ENCODE results near the gene VILL.
"Not testable (repeated sequence)": the region's sequence is repeated elsewhere in the genome, so short reads cannot be mapped to it uniquely, and the experiment has no call there.

Gene VILL

DNA sequence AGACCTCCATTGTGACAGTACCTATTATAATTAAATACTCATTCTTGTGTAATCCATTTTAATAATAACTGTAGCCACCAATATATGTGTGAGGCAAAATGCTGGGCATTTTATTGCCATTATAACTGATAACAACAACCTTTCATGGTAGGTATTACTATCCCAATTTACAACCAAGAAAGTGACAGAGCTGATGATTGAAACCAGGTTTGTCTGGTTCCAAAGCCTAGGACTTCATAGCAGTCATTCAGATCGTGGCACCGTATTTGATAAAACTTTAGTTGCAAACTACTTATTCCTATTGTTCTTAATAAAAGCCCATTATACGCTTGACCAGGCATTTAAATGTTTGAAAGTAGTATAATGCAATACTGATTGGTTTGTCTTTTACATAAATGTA, 26.4 kb upstream of the VILL start:
- DNase-seq, result no peak

DNA sequence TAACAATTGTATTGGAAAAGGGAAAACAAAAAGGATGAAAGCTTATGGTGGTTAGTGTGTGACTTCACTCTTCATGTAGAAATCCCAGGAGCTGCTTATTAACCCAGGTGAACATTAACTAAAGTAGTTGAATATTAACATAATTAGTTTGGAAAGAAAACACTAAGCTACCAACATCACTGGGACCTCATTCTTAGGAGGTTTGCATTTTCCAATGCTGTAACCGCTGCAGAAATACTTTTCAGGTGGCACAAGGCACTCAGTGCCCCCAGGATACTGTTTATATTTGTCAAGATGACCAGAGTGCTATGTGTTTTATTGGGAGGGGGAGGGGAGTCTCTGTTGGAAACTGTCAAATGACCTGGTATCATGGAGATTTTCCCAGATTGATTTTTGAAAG, 25.9 kb upstream of the VILL start:
- no peak for DNase-seq

DNA sequence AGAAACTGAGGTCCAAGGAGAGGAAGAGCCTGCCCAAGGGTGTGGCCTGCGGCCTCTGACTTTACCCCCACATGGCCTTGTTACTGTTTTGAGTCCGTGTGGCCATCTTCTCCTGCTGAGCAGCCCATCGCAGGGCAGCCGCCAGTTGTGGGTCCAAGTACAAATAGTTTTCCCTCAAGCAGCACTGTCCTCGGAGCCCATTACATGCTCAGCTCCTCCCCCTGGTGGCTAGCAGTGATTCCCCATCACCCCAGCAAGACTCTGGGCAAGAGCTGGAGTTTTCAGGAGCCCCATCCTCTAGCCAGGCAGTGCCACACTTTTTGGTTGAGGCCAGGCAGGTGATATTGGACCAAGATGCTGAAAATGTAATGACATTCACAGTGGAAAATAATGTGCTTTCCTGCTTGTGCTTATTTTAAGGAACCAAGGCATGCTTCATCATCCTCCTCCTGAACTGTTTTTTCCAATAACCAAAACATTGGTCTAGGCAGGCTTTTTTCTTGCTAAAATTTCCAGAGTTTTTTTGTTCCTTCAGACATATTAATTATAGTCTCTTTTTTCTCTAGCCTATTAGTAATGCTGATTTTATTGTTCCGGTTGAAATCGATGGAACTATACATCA, 23.2 kb upstream of the VILL start:
- peak; percentile 77 for DNase-seq

DNA sequence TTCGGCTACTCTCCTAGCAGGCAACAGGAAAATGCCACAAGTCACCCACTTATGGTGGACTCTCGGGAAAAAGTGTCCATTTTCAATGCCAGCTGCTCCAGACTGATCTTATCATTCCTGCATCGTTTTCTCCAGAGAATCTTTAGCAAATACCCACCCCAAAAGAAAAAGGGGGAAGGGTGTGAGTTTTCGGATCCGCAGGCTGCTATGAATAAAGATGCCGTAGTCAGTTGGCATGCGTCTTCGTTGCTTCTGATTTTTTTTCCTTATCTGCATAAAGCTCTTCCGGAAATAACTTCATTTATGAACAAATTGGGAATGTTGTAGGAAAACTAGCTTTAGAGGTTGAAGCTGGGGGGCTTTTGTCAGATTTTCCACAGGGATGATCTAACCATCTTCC, 22.4 kb upstream of the VILL start:
- DNase-seq, result no peak

DNA sequence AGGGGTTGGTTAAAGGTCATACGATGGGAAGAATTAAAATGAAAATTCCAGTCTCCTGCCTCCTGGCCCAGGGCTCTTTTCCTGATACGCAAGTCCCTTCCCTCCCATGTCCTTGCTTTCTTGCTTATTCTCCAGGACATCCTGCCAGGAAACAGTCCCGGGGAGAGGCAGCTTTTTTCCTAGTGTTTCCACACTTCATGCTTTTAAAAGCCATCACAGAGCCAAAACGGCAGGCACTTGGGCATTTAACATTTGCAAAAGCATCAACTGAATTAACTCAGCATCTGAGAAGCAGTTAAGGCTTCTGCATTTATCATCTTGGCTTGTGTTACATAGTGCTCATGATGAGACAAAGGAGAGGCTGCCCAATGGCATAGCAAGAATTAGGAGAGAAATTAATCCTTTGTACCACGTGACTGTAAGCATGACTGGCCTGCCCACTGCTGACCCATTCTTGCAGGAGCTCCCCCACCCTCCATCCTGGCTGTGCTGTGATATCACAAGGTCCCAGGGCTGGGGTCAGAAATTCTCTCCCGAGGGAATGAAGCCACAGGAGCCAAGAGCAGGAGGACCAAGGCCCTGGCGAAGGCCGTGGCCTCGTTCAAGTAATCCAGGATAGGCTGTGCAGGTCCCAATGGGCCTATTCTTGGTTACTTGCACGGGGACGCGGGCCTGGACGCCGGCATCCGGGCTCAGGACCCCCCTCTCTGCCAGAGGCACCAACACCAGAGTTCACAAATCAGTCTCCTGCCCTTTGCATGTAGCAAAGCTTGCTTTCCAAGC, 21.6 kb upstream of the VILL start:
- DNase-seq, result no peak

DNA sequence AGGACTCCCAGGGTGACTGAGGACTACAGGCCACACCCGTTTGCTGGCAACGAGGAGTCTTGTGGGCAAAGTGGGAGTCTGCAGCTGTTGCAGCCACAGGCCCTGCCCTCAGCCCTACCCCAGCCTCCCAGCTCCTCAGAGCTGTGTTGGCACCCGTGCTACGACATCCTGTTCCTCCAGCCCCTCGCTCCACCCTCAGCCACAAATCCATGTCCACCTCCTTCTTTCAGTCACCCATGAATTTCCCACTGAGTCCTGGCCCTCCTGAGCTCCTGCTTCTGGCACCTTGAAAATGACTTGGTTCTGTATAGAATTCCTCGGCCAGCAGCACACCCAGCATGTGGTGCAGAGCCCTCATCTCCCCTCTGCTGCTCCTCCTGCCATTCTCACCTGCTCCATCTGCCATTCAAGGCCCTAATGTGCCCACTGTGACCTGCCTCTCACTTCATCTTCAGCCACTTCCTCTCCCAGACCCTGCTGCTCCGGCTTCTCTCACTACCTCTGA, 20.9 kb upstream of the VILL start:
- no peak for DNase-seq

DNA sequence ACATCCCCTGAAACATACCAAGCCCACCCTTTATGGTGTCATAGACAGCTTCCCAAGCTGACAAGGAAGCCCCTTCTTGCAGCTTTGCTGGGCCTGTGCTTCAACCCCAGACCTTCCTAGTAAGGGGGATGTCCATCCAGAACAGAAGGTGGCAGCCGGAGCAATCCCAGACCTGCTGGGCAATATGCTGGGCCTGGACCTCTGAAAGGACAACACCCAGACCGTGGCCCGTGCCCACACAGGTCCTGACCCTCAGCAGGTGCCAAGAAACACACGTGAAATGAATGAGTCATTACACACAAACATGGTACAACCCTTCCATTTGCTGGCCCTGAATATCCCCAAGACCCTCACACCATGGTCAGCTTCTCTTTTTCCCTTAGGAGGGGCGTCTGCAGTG, 19.8 kb upstream of the VILL start:
- DNase-seq, result no peak

DNA sequence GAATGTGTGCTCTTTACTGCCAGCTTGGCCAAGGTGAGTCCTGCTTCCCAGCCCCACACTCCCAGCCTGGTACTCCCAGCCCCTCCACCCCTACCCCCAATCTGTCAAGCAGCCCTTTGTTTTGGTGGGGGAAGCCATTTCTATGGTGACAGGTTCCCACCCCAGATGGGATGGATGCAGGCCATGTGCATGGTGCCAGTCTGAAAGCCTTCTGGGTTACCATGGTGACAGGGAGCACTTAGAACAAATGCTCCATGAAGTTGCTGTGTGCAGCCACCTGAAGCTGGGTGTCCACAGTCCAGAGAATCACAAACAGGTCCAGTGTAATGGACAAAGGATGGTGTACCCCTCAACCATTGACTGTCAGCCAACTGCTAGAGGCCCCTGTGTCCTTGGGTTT, 19.1 kb upstream of the VILL start:
- DNase-seq, result no peak

DNA sequence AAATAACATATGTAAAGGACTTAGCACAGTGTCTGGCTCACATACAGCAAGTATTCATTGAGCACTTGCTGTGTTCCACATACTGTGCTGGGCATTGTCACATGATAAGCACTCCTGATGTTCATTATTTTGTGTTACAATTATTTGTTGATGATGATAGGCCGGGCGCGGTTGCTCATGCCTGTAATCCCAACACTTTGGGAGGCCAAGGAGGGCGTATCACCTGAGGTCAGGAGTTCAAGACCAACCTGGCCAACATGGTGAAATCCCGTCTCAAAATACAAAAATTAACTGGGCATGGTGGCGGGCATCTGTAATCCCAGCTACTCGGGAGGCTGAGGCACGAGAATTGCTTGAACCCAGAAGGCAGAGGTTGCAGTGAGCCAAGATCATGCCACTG, 18.5 kb upstream of the VILL start:
- not testable (repeated sequence) for DNase-seq

DNA sequence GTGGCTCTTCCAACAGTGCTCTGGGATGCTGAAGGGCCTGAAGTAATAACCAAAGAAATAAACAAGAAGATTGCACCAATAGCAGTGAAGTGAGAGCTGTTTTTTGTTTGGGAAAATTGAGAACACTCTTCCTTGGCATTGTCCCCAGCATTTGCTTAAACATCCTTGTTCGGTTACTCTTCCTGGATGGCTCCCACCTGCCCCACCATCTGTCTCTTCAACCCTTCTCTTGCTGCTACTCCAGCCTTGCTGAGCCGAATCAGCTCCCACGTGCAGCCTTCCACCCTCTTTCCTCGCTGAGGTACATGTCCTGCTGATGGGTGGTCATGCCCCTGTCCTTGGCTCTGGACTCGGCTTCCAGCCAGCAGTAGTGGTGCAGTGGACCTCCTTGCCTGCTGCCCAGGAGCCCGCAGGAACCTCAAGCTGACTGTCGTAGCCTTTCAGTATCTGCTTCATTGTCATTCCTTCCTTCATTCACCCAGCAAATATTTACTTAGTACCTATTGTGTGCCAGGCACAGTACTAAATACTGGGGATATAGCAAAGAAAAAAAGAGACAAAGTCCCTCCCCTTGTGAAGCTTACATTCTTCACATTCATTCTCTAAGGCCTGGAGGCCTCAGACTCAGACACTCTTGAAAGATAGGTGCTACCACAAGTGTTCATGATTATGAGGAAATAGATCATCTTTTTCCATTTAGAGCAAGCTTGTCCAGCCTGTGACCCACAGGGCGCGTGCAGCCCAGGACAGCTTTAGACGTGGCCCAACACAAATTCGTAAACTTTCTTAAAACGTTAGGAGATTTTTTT, 17.1 kb upstream of the VILL start:
- DNase-seq, result no peak

DNA sequence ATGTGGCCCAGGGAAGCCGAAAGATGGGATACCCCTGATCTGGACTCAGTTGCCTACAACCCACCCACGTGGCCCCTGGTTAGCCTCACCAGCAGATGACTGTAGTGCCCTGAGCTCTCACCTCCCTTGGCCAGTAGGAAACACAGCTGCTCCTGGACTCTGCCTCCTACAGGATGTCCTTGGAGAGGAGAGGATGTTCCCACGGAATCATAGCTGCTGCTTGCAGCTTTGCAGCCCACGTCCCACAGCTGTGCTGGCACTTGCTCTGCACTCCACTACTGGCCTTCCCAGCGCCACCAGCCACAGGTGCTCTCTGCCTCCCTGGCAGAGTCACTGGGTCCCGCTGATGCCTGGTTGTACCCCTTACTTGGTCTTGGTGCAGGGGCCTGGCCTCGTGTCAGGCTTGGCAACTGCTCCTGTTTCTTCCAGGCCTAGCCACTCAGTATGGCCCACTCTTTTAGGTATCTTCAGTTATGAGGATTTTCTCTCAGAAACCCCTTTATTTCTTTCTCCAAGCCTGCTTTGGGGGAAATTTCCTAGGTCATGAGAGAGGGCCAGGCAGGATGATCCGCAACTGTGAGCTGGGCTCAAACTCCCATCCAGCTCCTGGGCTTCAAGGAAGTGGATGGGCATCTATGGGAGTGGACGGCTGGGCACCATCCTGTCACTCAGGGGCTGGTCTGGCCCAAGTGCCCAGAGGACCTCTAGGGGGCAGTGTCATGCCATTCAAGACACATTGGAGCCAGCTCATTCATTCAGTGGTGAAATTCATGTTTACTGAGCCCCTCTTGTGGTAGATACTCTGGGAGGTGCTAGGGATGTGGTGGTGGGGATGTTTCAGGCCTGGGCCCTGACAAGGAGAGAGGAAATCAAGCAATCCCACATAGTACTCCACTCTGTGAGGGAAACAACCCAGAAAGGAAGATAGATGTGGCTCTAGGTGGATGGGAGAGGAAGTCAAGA, 16.2 kb upstream of the VILL start:
- peak; percentile 81 for DNase-seq

DNA sequence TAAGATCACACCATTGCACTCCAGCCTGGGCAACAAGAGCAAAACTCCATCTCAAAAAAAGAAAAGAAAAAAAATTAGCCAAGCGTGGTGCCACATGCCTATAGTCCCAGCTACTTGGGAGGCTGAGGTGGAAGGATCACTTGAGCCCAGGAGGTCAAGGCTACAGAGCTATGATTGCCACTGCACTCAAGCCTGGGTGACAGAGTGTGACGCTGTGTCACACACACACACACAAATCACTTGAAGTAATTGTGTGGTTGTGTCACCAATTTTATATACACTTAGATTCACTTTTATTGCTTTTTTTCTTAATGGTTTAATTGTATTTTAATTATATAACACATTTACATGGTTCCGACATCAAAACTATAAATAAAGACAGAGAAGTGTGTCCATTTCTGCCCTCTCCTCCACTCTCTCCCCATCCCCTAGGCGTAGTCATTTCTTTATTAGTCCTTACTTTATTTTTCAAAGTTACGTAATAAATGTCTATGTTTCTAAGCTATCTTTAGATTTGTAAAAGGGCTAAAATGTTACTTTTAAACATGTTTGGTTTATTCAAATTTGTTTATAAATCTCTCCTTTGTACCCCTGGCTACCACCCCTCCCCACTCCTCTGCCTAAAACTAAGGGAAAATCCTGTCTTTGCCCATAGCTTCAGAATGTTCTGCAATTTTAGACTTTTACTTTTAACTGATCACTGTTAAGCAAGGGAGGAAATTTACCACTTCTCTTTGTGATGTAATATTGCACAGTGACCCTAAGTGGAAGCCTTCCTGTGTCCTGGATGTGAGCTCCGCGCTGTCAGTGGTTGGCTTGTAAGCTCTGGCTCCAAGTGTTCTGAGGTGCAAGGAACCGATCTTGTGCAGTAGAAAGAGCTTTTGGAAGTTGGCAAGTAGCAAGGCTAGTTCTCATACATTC, 10.8 kb upstream of the VILL start:
- DNase-seq, result no peak

DNA sequence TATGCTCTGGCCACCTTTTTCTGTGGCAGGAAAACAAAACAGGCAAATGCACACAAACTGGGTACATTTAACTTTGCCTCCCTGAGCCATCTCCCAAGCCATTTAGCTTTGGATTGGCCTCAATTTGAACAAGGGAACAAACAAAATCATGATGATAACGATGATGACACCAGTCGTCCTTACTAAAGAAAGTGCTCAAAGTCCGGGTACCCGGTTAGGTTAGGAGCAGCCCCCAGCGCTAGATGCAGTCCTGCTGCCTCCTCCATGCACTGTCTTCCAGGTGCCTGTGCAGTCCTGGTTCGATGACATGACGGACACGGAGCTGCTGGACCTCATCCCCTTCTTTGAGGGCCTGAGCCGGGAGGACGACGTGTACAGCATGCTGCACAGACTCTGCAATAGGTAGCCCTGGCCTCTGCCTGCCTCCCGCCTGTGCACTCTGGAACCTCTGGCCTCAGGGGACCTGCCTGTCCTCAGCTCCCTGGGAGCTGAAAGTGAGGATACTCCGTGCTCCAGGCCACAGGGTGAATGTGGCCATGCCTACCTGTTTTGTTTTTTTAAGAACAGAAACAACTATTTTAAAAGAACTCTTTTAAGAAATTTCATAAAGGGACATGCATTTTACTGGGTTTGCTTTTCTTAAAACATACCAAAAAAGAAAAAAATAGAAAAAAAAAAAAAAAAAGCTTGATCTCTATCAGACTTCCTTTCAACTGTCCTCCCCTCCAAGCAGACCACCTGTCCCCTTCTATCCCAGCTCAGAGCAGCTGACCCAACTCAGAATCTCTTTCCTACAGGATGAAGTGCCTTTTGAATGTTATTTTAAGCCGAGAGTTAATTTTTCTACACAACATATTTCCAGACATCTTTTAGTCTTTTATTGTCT, 9.9 kb upstream of the VILL start:
- no peak for DNase-seq

DNA sequence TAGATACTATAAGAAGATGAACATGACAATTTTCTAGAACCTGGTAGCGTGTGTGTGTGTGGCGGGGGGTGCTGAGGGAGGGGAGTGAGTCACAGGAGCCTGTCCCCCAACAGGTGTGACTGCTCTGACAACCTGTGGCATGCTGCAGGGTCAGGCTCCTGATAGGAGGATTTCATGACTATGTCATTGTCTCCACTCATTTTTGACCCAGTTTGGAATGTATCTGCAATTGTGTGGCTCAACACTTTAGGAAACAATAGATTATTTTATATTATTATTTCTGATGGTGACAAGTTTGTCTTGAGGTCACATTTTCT, 9.3 kb upstream of the VILL start:
- no peak for DNase-seq

DNA sequence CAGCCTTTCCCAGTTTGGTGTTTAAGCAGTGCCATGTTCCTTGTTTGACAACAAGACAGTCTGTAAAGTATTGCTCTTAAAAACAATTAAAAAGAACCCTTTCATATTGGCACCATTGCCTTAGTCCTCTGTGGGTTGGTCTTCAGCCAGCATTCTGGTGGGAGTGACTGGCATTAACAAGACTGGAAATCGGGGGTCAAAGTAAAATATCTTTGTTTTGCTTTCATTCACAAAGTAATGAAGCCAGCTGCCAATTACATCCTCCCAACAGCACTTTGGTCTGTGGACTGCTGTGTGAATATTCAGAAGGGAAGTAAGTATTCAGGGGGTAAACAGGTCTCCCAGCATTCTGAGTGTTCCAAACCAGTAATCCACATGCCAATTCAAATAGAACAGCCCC, 8.3 kb upstream of the VILL start:
- DNase-seq, result no peak

DNA sequence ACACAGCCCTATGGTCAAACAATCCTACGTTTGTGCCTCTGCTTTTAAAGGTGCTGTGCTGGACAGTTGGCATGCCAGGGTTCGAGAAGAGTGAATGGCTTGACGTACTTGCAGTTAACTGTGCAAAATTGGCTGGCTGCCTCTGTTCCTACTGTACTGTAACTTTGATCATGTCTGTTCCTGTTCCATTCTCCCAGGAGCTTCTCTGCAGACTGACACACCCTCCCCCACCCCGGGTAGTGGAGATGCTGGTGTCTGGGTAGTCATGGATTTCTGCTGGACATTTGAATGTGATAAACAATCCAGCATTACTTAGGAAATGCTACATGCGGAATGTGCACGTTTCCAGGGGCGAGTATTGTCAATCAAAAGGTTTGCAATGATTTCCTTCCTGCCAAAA, 6.5 kb upstream of the VILL start:
- no peak for DNase-seq

DNA sequence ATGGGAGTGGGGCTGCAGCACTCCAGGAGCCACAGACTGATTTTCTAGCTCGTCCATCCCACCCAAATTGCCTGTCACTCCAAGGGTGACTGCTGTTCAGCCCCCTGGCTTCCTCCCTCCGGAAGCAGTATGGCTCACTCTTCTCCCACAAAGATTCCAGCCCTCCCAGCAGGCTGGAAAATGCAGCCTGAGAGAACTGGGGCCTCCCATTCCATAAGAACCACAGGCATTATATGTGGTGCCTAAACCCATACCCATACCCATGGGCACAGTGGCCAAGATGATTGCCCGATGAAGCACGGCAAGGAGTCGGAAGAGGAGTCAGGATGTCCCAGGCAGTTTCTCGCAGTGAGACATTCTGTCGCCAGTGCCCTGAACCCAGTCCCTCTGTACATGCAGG, 6.0 kb upstream of the VILL start:
- DNase-seq, result no peak

DNA sequence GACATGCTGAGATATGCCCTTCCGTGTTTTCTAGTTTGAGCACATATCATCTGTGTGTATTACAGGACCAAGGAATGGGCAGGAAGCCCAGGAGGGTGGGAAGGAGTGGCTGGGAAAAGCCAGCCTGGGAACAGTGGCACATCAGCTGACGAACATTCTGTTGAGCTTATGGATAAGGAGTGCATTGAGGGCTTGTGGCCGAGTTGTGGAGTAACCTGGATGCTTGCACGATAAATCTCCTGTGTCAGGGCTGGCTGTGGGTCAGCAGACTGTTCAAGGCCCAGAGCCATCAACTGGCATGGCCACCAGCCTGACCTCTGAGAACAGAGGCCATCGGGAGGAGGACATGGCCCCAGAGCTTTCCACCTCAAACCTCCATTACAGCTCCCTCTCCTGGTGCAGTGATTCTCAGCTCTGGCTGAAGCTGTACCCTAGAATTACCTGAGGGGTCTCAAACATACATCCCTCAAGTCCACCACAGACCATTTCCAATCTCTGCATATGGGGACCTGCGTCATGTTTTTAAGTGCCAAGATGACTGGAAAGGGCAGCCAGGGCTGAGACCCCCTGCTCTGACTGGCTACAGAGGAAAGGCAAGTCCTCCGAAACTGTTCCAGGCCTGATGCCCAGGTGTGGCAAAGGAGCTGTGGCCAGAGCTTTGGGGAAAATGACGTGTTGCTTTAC, 4.8 kb upstream of the VILL start:
- DNase-seq, result no peak

DNA sequence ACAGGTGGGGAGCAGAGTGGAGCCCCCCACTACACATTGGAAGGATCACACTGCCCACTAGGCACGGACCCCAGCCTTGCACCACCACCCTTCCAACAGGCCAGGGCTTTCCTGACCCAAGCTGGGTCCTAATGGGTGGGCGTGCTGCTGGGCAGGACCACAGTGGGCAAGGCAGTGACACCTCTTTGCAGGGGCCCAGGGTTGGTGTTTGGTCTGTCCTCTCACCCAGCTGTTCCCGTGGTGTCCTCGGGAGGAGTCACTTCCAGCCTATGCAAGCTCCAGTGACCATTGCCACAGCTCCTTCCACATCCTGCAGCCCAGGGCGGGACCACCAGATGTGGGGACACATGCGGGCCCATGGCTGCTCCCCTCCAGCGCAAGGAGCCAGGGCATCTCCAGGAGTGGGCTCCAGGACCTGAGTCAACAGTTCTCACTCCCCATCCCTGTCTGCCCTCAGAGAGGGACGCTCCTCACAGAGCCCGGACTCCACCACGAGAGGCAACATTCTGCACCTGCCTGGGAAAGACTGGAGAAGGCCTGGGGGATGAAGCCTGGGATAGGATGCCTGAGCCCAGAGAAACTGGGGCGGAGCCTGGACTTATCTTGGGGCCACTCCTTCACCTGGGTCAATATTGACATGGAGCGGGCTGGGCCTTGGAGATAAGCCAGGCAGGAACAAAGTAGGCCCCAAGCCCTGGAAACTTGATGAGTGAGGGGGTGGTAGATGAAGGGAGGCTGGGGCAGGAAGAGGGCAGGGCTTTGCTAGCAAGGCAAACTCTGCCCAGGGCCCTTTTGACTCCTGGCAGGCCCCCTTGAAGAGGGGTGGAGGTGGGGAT, 3.9 kb upstream of the VILL start:
- DNase-seq, result no peak

All from stimulated activated CD8-positive, alpha-beta memory T cell treated with anti-CD3 and anti-CD28 coated beads, Interleukin-4, amount 100 ng/mL, for 48 hours (primary cell).